SK-N-SH (cell line): Measurements from ENCODE around the gene FRRS1. TPM values are rescaled to one million over a fixed set of nuclear protein-coding genes. Genes with fewer than 3 reads are reported as not detected.

ENCODE experiments used
- CTCF ChIA-PET: fragments of 300-600, 350-600 bp; formaldehyde crosslinking; extraction: SDS; loops from one replicate; lab custom pipeline; 2021; lab: Yijun Ruan, JAX
- POLR2A ChIA-PET: fragments of 350-600 bp; sonication (Branson Sonifier 250); formaldehyde crosslinking; extraction: SDS; loops from one replicate; lab custom pipeline; 2020; ENCODE audit warnings: antibody characterized with exemption, inconsistent platforms; lab: Yijun Ruan, JAX
- DNase-seq: peaks from one replicate; pipeline ENCODE4 v3.0.0; 2012
- H2AFZ ChIP-seq: fragments of 200-600 bp; sonication (generic); 2 replicates; pipeline ENCODE4 v1.8.1; 2016; ENCODE audit warnings: antibody characterized with exemption, mild to moderate bottlenecking, low read depth
- H3F3A ChIP-seq: fragments of 200-600 bp; sonication (generic); replicated peaks from 2 replicates; pipeline ENCODE3; 2016; ENCODE audit warnings: antibody characterized with exemption, mild to moderate bottlenecking; ENCODE audit not compliant: insufficient read depth
- H3K27ac ChIP-seq, 2 experiments: fragments of 200-500 bp in 1 of 2; fragments of 200-600 bp in 1 of 2; sonication (Bioruptor generic) in 1 of 2; sonication (generic), shearing (Covaris generic) in 1 of 2; 2 replicates each; pipeline versions ENCODE4 v1.5.1 to v1.6.1; 2014 to 2016; ENCODE audit warnings: low read depth in 2 of 2, inconsistent platforms in 1 of 2, low read length in 1 of 2, mild to moderate bottlenecking in 1 of 2, mixed read lengths in 1 of 2
- H3K27me3 ChIP-seq: fragments of 200-600 bp; sonication (generic), shearing (Covaris generic); 2 replicates; pipeline ENCODE4 v1.6.1; 2016; ENCODE audit warnings: mixed run types; ENCODE audit not compliant: insufficient read depth
- H3K36me3 ChIP-seq, 2 experiments: fragments of 200-500 bp in 1 of 2; fragments of 200-600 bp in 1 of 2; sonication (Bioruptor generic) in 1 of 2; sonication (generic) in 1 of 2; replicated peaks in 1 of 2; 2 replicates each; pipeline versions ENCODE3 to v1.5.1; 2014 to 2016; ENCODE audit warnings: low read length in 1 of 2, mild to moderate bottlenecking in 1 of 2; ENCODE audit not compliant: insufficient read depth in 2 of 2, control insufficient read depth in 1 of 2
- H3K4me1 ChIP-seq, 2 experiments: fragments of 200-500 bp in 1 of 2; fragments of 200-600 bp in 1 of 2; sonication (Bioruptor generic) in 1 of 2; sonication (generic), shearing (Covaris generic) in 1 of 2; 2 replicates each; pipeline versions ENCODE4 v1.5.1 to v1.6.1; 2014 to 2016; ENCODE audit warnings: low read depth in 1 of 2, low read length in 1 of 2, mixed run types in 1 of 2; ENCODE audit not compliant: insufficient read depth in 2 of 2, control insufficient read depth in 1 of 2
- H3K4me2 ChIP-seq: fragments of 200-600 bp; sonication (generic), shearing (Covaris generic); 2 replicates; pipeline ENCODE4 v1.6.1; 2017; ENCODE audit warnings: mixed run types
- H3K4me3 ChIP-seq, 2 experiments: fragments of 200-500 bp in 1 of 2; fragments of 200-600 bp in 1 of 2; sonication (Bioruptor generic) in 1 of 2; sonication (generic), shearing (Covaris generic) in 1 of 2; 2 replicates each; pipeline versions ENCODE4 v1.5.1 to v1.8.1; 2014 to 2016; ENCODE audit warnings: low read depth in 2 of 2, inconsistent platforms in 1 of 2, low read length in 1 of 2, mild to moderate bottlenecking in 1 of 2, mixed read lengths in 1 of 2, moderate library complexity in 1 of 2
- H3K79me2 ChIP-seq: fragments of 200-600 bp; sonication (generic); 2 replicates; pipeline ENCODE4 v1.8.1; 2017; ENCODE audit warnings: mild to moderate bottlenecking; ENCODE audit not compliant: insufficient read depth
- H3K9ac ChIP-seq: fragments of 200-600 bp; sonication (generic); 2 replicates; pipeline ENCODE4 v1.6.1; 2017; ENCODE audit warnings: mixed run types
- H3K9me2 ChIP-seq: fragments of 200-600 bp; sonication (generic); 2 replicates; pipeline ENCODE4 v1.6.1; 2017; ENCODE audit warnings: mixed run types
- H3K9me3 ChIP-seq: fragments of 200-600 bp; sonication (generic); 2 replicates; pipeline ENCODE4 v1.6.1; 2017; ENCODE audit warnings: mixed run types, mild to moderate bottlenecking, moderate library complexity
- H4K20me1 ChIP-seq: fragments of 200-600 bp; sonication (generic); 2 replicates; pipeline ENCODE4 v1.6.1; 2017; ENCODE audit warnings: mild to moderate bottlenecking, mixed run types; ENCODE audit not compliant: insufficient read depth
- ELF1 ChIP-seq: IDR thresholded peaks from 2 replicates; pipeline ENCODE4 v1.4.0; 2012
- FOXJ3 ChIP-seq: sonication (generic); formaldehyde crosslinking; IDR thresholded peaks from 2 replicates; pipeline ENCODE4 v1.5.1; 2020; ENCODE audit warnings: mild to moderate bottlenecking, missing genetic modification reagents
- GABPA ChIP-seq: IDR thresholded peaks from 2 replicates; pipeline ENCODE4 v1.4.0; 2012; ENCODE audit warnings: low read depth, mild to moderate bottlenecking
- GATA2 ChIP-seq: sonication (generic); formaldehyde crosslinking; IDR thresholded peaks from 2 replicates; pipeline ENCODE4 v1.5.0; 2020; ENCODE audit warnings: mild to moderate bottlenecking, missing genetic modification reagents
- MEF2A ChIP-seq: IDR thresholded peaks from 2 replicates; pipeline ENCODE4 v1.4.0; 2012; ENCODE audit warnings: low read depth, borderline replicate concordance
- NRF1 ChIP-seq: IDR thresholded peaks from 2 replicates; pipeline ENCODE4 v1.6.1; 2012; ENCODE audit warnings: low read depth, mild to moderate bottlenecking, low read length
- RAD21 ChIP-seq: IDR thresholded peaks from 2 replicates; pipeline ENCODE4 v1.6.1; 2012; ENCODE audit warnings: mild to moderate bottlenecking, low read length
- RCOR1 ChIP-seq: fragments of 150-350 bp; IDR thresholded peaks from 2 replicates; pipeline ENCODE4 v1.6.1; 2017; ENCODE audit warnings: antibody characterized with exemption, low read length
- RXRA ChIP-seq: IDR thresholded peaks from 2 replicates; pipeline ENCODE4 v1.4.0; 2012; ENCODE audit warnings: low read depth, mild to moderate bottlenecking, borderline replicate concordance
- TAF1 ChIP-seq: IDR thresholded peaks from 2 replicates; pipeline ENCODE4 v1.6.1; 2012; ENCODE audit warnings: low read depth, mild to moderate bottlenecking, low read length, moderate library complexity, borderline replicate concordance
- YY1 ChIP-seq: IDR thresholded peaks from 2 replicates; pipeline ENCODE4 v1.4.0; 2012; ENCODE audit warnings: low read depth, mild to moderate bottlenecking
- WGBS: methylation state at CpG from one replicate; pipeline ENCODE4 v1.1.6; 2017; ENCODE audit warnings: low lambda C conversion rate; 5-methylcytosine and 5-hydroxymethylcytosine counted together
- polyA plus RNA-seq, 3 experiments: library from polyadenylated mRNA; depleted of rRNA; stranded (reverse); fragments of >200 nt; gene quantifications; 2 replicates each; pipeline ENCODE4 v1.2.3, GENCODE V29; 2012
- TF ChIP-seq, protein P1 (sequence below): fragments of 150-350 bp; IDR thresholded peaks from 2 replicates; pipeline ENCODE4 v1.6.1; 2017; ENCODE audit warnings: antibody characterized with exemption, low read length, low read depth, borderline replicate concordance
- TF ChIP-seq, protein P2 (sequence below): IDR thresholded peaks from 2 replicates; pipeline ENCODE4; 2012
- TF ChIP-seq, protein P3 (sequence below): IDR thresholded peaks from 2 replicates; pipeline ENCODE4 v1.4.0; 2012; ENCODE audit warnings: low read depth, borderline replicate concordance
- TF ChIP-seq, protein P4 (sequence below): IDR thresholded peaks from 2 replicates; pipeline ENCODE4 v1.6.1; 2012; ENCODE audit warnings: mild to moderate bottlenecking, low read depth, low read length, moderate library complexity
- TF ChIP-seq, protein P5 (sequence below): IDR thresholded peaks from 2 replicates; pipeline ENCODE4 v1.4.0; 2012; ENCODE audit warnings: low read depth, borderline replicate concordance
- TF ChIP-seq, protein P6 (sequence below): IDR thresholded peaks from 2 replicates; pipeline ENCODE4 v1.4.0; 2012; ENCODE audit warnings: low read depth

The FRRS1 gene
- polyA plus RNA-seq, 1 of the 3 experiments (the other 2 are of a cell fraction) = 1.9 TPM

DNA sequence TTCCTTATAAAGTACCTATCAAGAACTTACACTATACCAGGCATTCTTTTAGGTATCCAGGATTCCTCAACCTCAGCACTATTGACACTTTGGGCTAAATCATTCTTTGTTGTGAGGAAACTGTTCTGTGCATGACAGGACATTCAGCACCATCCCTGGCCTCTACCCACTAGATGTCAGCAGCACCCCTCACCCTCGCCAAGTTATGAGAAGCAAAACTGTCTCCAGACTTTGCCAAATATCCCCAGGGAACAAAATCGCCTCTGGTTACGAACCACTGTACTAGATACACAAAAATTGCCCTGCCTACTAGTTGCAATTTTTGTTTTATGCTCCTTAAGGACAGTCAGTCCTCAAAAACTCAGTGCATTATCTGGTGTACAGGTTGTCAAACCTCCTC lies 84.9 kb downstream of the FRRS1 start:
- Histone ChIP-seq H3K4me1 (peaks cover 5 to 13% of the 10 kb centered on the region in 2 experiments; a peak in 3 of 4 replicates), H3K9ac (no peak overlapping the region), H3K27me3 (no peaks in the 10 kb centered on the region), H3K27ac (peak overlapping the region in 1 of 2 experiments; percentile 19; a peak in 1 of 4 replicates), H3K4me3 (no peak overlapping the region), H3K9me2 (no peaks in the 10 kb centered on the region), H3K4me2 (no peak overlapping the region), H3F3A (peaks cover 14% of the 10 kb centered on the region), H3K79me2 (no peaks in the 10 kb centered on the region), H2AFZ (no peak overlapping the region), H3K36me3 (peaks cover 0 to 19% of the 10 kb centered on the region in 2 experiments), H3K9me3 (no peaks in the 10 kb centered on the region), H4K20me1 (no peaks in the 10 kb centered on the region)
- CTCF ChIA-PET = no interaction called here
- no peak for DNase-seq
- WGBS = 77% methylated on average over 3 of the region's 3 CpGs
- POLR2A ChIA-PET = no interaction called here
- TF ChIP-seq YY1 (no peak), FOXJ3 (CRISPR knock-in tag) (no peak), RXRA (no peak), TAF1 (no peak), GABPA (no peak), GATA2 (CRISPR knock-in tag) (no peak), MEF2A (no peak), ELF1 (no peak), NRF1 (no peak), RCOR1 (no peak), RAD21 (no peak)
- TF ChIP-seq, protein P1, sequence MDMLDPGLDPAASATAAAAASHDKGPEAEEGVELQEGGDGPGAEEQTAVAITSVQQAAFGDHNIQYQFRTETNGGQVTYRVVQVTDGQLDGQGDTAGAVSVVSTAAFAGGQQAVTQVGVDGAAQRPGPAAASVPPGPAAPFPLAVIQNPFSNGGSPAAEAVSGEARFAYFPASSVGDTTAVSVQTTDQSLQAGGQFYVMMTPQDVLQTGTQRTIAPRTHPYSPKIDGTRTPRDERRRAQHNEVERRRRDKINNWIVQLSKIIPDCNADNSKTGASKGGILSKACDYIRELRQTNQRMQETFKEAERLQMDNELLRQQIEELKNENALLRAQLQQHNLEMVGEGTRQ = no peak
- TF ChIP-seq, protein P2, sequence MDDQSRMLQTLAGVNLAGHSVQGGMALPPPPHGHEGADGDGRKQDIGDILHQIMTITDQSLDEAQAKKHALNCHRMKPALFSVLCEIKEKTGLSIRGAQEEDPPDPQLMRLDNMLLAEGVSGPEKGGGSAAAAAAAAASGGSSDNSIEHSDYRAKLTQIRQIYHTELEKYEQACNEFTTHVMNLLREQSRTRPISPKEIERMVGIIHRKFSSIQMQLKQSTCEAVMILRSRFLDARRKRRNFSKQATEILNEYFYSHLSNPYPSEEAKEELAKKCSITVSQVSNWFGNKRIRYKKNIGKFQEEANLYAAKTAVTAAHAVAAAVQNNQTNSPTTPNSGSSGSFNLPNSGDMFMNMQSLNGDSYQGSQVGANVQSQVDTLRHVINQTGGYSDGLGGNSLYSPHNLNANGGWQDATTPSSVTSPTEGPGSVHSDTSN = no peak
- TF ChIP-seq, protein P3, sequence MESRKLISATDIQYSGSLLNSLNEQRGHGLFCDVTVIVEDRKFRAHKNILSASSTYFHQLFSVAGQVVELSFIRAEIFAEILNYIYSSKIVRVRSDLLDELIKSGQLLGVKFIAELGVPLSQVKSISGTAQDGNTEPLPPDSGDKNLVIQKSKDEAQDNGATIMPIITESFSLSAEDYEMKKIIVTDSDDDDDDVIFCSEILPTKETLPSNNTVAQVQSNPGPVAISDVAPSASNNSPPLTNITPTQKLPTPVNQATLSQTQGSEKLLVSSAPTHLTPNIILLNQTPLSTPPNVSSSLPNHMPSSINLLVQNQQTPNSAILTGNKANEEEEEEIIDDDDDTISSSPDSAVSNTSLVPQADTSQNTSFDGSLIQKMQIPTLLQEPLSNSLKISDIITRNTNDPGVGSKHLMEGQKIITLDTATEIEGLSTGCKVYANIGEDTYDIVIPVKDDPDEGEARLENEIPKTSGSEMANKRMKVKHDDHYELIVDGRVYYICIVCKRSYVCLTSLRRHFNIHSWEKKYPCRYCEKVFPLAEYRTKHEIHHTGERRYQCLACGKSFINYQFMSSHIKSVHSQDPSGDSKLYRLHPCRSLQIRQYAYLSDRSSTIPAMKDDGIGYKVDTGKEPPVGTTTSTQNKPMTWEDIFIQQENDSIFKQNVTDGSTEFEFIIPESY = no peak
- TF ChIP-seq, protein P4, sequence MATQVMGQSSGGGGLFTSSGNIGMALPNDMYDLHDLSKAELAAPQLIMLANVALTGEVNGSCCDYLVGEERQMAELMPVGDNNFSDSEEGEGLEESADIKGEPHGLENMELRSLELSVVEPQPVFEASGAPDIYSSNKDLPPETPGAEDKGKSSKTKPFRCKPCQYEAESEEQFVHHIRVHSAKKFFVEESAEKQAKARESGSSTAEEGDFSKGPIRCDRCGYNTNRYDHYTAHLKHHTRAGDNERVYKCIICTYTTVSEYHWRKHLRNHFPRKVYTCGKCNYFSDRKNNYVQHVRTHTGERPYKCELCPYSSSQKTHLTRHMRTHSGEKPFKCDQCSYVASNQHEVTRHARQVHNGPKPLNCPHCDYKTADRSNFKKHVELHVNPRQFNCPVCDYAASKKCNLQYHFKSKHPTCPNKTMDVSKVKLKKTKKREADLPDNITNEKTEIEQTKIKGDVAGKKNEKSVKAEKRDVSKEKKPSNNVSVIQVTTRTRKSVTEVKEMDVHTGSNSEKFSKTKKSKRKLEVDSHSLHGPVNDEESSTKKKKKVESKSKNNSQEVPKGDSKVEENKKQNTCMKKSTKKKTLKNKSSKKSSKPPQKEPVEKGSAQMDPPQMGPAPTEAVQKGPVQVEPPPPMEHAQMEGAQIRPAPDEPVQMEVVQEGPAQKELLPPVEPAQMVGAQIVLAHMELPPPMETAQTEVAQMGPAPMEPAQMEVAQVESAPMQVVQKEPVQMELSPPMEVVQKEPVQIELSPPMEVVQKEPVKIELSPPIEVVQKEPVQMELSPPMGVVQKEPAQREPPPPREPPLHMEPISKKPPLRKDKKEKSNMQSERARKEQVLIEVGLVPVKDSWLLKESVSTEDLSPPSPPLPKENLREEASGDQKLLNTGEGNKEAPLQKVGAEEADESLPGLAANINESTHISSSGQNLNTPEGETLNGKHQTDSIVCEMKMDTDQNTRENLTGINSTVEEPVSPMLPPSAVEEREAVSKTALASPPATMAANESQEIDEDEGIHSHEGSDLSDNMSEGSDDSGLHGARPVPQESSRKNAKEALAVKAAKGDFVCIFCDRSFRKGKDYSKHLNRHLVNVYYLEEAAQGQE = no peak
- TF ChIP-seq, protein P5, sequence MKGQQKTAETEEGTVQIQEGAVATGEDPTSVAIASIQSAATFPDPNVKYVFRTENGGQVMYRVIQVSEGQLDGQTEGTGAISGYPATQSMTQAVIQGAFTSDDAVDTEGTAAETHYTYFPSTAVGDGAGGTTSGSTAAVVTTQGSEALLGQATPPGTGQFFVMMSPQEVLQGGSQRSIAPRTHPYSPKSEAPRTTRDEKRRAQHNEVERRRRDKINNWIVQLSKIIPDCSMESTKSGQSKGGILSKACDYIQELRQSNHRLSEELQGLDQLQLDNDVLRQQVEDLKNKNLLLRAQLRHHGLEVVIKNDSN = no peak
- TF ChIP-seq, protein P6, sequence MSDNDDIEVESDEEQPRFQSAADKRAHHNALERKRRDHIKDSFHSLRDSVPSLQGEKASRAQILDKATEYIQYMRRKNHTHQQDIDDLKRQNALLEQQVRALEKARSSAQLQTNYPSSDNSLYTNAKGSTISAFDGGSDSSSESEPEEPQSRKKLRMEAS = no peak
